ENCODE data around the gene ALOX5AP.

The ALOX5AP gene

GRCh38 chr13:30715372-30715756 lies 20.0 kb upstream of the ALOX5AP start:
- DNase-seq = no peak

GRCh38 chr13:30715837-30716236 lies 19.5 kb upstream of the ALOX5AP start:
- no peak for DNase-seq

- DNase-seq = no peak
Measured at GRCh38 chr13:30718661-30719524, 16.4 kb upstream of the ALOX5AP start.

- DNase-seq = no peak
Measured at GRCh38 chr13:30719525-30719914, 15.8 kb upstream of the ALOX5AP start.

GRCh38 chr13:30720172-30720869 lies 15.0 kb upstream of the ALOX5AP start:
- DNase-seq = no peak

- no peak for DNase-seq
Measured at GRCh38 chr13:30721936-30722335, 13.4 kb upstream of the ALOX5AP start.

- no peak for DNase-seq
Measured at GRCh38 chr13:30722361-30722760, 13.0 kb upstream of the ALOX5AP start.

- DNase-seq = no peak
Measured at GRCh38 chr13:30724778-30725177, 10.6 kb upstream of the ALOX5AP start.

GRCh38 chr13:30725326-30726085 lies 9.8 kb upstream of the ALOX5AP start:
- no peak for DNase-seq

- no peak for DNase-seq
Measured at GRCh38 chr13:30726192-30726591, 9.2 kb upstream of the ALOX5AP start.

GRCh38 chr13:30727491-30728355 lies 7.6 kb upstream of the ALOX5AP start:
- no peak for DNase-seq

GRCh38 chr13:30729801-30730200 lies 5.5 kb upstream of the ALOX5AP start:
- DNase-seq = no peak

GRCh38 chr13:30730526-30730925 lies 4.8 kb upstream of the ALOX5AP start:
- no peak for DNase-seq

GRCh38 chr13:30731361-30732045 lies 3.8 kb upstream of the ALOX5AP start:
- DNase-seq = no peak

- no peak for DNase-seq
Measured at GRCh38 chr13:30732046-30732390, 3.3 kb upstream of the ALOX5AP start.

- DNase-seq = no peak
Measured at GRCh38 chr13:30734439-30734838, 904 bp upstream of the ALOX5AP start.

- DNase-seq = no peak
Measured at GRCh38 chr13:30735872-30736175, 481 bp downstream of the ALOX5AP start.

GRCh38 chr13:30736461-30737320 lies 1.3 kb downstream of the ALOX5AP start:
- DNase-seq = no peak

GRCh38 chr13:30737511-30738337 lies 2.4 kb downstream of the ALOX5AP start:
- DNase-seq = no peak

GRCh38 chr13:30738526-30739236 lies 3.3 kb downstream of the ALOX5AP start:
- DNase-seq = no peak

Data from activated CD4-positive, CD25-positive, alpha-beta regulatory T cell (primary cell).